IgD-negative memory B cell (primary cell): ENCODE data around the gene ASTN2. TPM values are rescaled to one million over a fixed set of nuclear protein-coding genes. Genes with fewer than 3 reads are reported as not detected.
"Not testable (repeated sequence)": the region's sequence is repeated elsewhere in the genome, so short reads cannot be mapped to it uniquely, and the experiment has no call there.

ENCODE experiments used
- H3K27ac Mint-ChIP-seq, 3 donors: one replicate each; pipeline ENCODE4 v1.8.0; 2020 to 2022; ENCODE audit warnings: mild to moderate bottlenecking in 3 of 3, mixed read lengths in 3 of 3, moderate library complexity in 1 of 3
- H3K27me3 Mint-ChIP-seq: one replicate; pipeline ENCODE4 v1.8.0; 2021; ENCODE audit warnings: mixed read lengths
- H3K36me3 Mint-ChIP-seq: one replicate; pipeline ENCODE4 v1.8.0; 2020; ENCODE audit warnings: mild to moderate bottlenecking, mixed read lengths
- H3K4me1 Mint-ChIP-seq, 3 donors: one replicate each; pipeline ENCODE4 v1.8.0; 2020 to 2022; ENCODE audit warnings: mixed read lengths in 3 of 3, mild to moderate bottlenecking in 1 of 3
- H3K4me3 Mint-ChIP-seq, 4 donors: one replicate each; pipeline ENCODE4 v1.8.0; 2020 to 2022; ENCODE audit warnings: mild to moderate bottlenecking in 4 of 4, mixed read lengths in 4 of 4, moderate library complexity in 3 of 4
- H3K9me3 Mint-ChIP-seq, 3 donors: one replicate each; pipeline ENCODE4 v1.8.0; 2020 to 2021; ENCODE audit warnings: mixed read lengths in 3 of 3, mild to moderate bottlenecking in 1 of 3
- polyA plus RNA-seq: library from polyadenylated mRNA; unstranded; fragments of 300-500 nt; fragmentation: Illumina TruSeq; gene quantifications from one replicate; pipeline ENCODE4 v1.2.3, GENCODE V29; 2021

Gene ASTN2
- polyA plus RNA-seq, 1 donor from 2014 or later: 2.7 TPM

DNA sequence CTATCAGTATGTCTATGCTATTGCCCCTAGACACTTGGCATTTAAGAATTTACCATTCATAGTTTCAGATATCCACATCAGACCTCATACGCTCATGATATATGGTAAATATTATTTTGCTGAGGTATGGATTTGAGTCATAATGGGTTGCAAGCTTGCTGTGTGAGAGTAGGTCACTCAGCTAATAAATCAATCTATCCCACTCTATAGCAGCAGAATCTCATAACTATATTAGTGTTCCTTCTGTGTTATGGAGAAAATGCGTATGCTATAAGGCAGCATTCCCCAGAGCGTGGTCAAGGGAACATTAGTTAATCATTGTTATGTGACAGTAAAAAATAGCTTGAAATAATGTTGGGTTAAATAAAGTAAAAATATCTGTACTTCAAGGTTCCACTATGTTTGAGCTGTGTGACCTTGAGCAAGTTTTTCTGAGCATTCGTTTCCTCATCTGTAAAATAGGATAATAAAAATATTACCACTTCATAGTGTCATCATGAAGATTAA lies 720.0 kb downstream of the ASTN2 start:
- Mint-ChIP-seq H3K27ac (no peak overlapping the region), H3K27me3 (no peaks in the 10 kb centered on the region), H3K9me3 (no peaks in the 10 kb centered on the region), H3K36me3 (peaks cover 5% of the 10 kb centered on the region), H3K4me1 (peaks cover 15 to 35% (median 35%) of the 10 kb centered on the region in 3 donors), H3K4me3 (no peak overlapping the region)

- Mint-ChIP-seq H3K4me1 (peaks cover 23 to 51% (median 50%) of the 10 kb centered on the region in 3 donors), H3K4me3 (no peak overlapping the region), H3K36me3 (no peaks in the 10 kb centered on the region), H3K27ac (peak overlapping the region in 1 of 3 donors; percentile 16), H3K9me3 (no peaks in the 10 kb centered on the region), H3K27me3 (no peaks in the 10 kb centered on the region)
These were observed 721.6 kb downstream of the ASTN2 start for GRCh38 chr9:116693233-116693731.

- no peak overlapping the region for H3K27ac Mint-ChIP-seq
- H3K27me3 Mint-ChIP-seq: no peaks in the 10 kb centered on the region
- H3K4me3 Mint-ChIP-seq: peak overlapping the region in 1 of 4 donors; percentile 19
- no peaks in the 10 kb centered on the region for H3K9me3 Mint-ChIP-seq
- peaks cover 29 to 58% (median 57%) of the 10 kb centered on the region in 3 donors for H3K4me1 Mint-ChIP-seq
- H3K36me3 Mint-ChIP-seq: no peaks in the 10 kb centered on the region
These were observed 722.2 kb downstream of the ASTN2 start for GRCh38 chr9:116692616-116693015.

DNA sequence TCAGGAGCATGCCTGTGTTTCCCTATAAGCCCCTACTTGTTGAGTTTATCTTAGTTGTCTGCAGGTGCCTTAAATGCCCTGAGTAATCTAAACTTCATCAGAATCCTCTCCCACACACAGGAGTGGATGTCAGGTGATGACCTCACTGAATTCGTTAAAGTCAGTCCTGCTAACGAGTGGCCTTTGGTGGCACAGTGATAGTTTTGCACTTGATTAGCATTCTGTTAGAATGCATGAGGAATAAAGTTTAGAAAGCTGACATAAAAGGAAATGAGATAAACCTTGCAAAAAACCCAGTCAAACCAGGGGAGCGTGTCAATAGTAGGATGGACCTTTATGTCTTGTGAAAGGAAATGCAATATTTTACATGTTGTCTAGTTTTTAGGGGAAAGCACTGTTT lies 723.2 kb downstream of the ASTN2 start:
- H3K4me3 Mint-ChIP-seq: no peak overlapping the region
- H3K27me3 Mint-ChIP-seq: no peaks in the 10 kb centered on the region
- H3K9me3 Mint-ChIP-seq: no peaks in the 10 kb centered on the region
- H3K4me1 Mint-ChIP-seq: peaks cover 32 to 61% (median 58%) of the 10 kb centered on the region in 3 donors
- no peaks in the 10 kb centered on the region for H3K36me3 Mint-ChIP-seq
- no peak overlapping the region for H3K27ac Mint-ChIP-seq

- H3K36me3 Mint-ChIP-seq, H3K27me3 Mint-ChIP-seq, H3K27ac Mint-ChIP-seq, H3K9me3 Mint-ChIP-seq: not testable (repeated sequence)
- H3K4me1 Mint-ChIP-seq: peaks cover 38 to 68% (median 58%) of the 10 kb centered on the region in 3 donors
- H3K4me3 Mint-ChIP-seq: peak overlapping the region in 1 of 4 donors; percentile 21
These were observed 724.1 kb downstream of the ASTN2 start for GRCh38 chr9:116690805-116691204.

- H3K36me3 Mint-ChIP-seq: no peaks in the 10 kb centered on the region
- peak overlapping the region in 2 of 4 donors; percentile 56 to 83 for H3K4me3 Mint-ChIP-seq
- peaks cover 40 to 64% (median 52%) of the 10 kb centered on the region in 3 donors for H3K4me1 Mint-ChIP-seq
- H3K9me3 Mint-ChIP-seq: no peaks in the 10 kb centered on the region
- H3K27ac Mint-ChIP-seq: peak overlapping the region in 1 of 3 donors; percentile 88
- no peaks in the 10 kb centered on the region for H3K27me3 Mint-ChIP-seq
These were observed 725.3 kb downstream of the ASTN2 start for GRCh38 chr9:116689486-116690032.

GRCh38 chr9:116688806-116689485 lies 725.9 kb downstream of the ASTN2 start:
- peak overlapping the region in 3 of 4 donors; percentile 56 to 97 (median 83) for H3K4me3 Mint-ChIP-seq
- peak overlapping the region in 2 of 3 donors; percentile 20 to 88 for H3K27ac Mint-ChIP-seq
- no peaks in the 10 kb centered on the region for H3K36me3 Mint-ChIP-seq
- H3K27me3 Mint-ChIP-seq: no peaks in the 10 kb centered on the region
- H3K4me1 Mint-ChIP-seq: peaks cover 40 to 61% (median 52%) of the 10 kb centered on the region in 3 donors
- H3K9me3 Mint-ChIP-seq: no peaks in the 10 kb centered on the region

GRCh38 chr9:116687754-116688135 lies 727.1 kb downstream of the ASTN2 start:
- no peaks in the 10 kb centered on the region for H3K27me3 Mint-ChIP-seq
- peak overlapping the region; percentile 83 to 99 (median 95) for H3K4me3 Mint-ChIP-seq
- no peaks in the 10 kb centered on the region for H3K9me3 Mint-ChIP-seq
- H3K36me3 Mint-ChIP-seq: no peaks in the 10 kb centered on the region
- H3K4me1 Mint-ChIP-seq: peaks cover 38 to 55% (median 51%) of the 10 kb centered on the region in 3 donors
- H3K27ac Mint-ChIP-seq: peak overlapping the region in 1 of 3 donors; percentile 88

GRCh38 chr9:116687074-116687753 lies 727.6 kb downstream of the ASTN2 start, which contains the start of gene TRIM32:
Gene TRIM32, plus strand, starts transcription at chr9:116687305. Its CDS starts 10,438 bp downstream, at chr9:116697743.
- Mint-ChIP-seq H3K27me3 (no peaks in the 10 kb centered on the region), H3K9me3 (no peaks in the 10 kb centered on the region), H3K36me3 (no peaks in the 10 kb centered on the region), H3K4me3 (peak within 1 kb of the TSS; percentile 83 to 99 (median 95)), H3K27ac (peak within 1 kb of the TSS; percentile 66 to 89 (median 88)), H3K4me1 (peaks cover 36 to 50% (median 45%) of the 10 kb centered on the region in 3 donors)

DNA sequence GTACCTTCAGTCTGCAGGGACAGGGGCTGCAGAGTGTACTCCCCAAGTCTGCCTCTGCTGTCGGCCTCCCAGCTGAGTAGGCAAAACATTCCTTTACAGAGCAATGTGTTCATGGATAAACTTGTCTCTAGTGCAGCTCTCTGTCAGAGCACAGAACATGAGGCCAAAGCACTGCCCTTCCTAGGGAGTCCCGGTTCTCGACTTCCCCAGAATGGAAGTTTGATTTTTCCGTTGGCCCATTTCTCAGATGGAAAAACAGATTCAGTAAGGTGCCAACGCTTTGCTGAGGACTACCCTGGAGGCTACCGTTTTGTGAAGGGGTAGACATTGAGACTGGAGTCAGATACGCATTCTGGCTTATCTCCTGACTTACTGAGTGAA lies 728.2 kb downstream of the ASTN2 start:
- peaks cover 32 to 45% (median 41%) of the 10 kb centered on the region in 3 donors for H3K4me1 Mint-ChIP-seq
- H3K9me3 Mint-ChIP-seq: peaks cover 0 to 1% (median 0%) of the 10 kb centered on the region in 3 donors
- H3K27me3 Mint-ChIP-seq: no peaks in the 10 kb centered on the region
- no peaks in the 10 kb centered on the region for H3K36me3 Mint-ChIP-seq
- peak overlapping the region; percentile 33 to 89 (median 88) for H3K27ac Mint-ChIP-seq
- peak overlapping the region; percentile 83 to 99 (median 95) for H3K4me3 Mint-ChIP-seq

DNA sequence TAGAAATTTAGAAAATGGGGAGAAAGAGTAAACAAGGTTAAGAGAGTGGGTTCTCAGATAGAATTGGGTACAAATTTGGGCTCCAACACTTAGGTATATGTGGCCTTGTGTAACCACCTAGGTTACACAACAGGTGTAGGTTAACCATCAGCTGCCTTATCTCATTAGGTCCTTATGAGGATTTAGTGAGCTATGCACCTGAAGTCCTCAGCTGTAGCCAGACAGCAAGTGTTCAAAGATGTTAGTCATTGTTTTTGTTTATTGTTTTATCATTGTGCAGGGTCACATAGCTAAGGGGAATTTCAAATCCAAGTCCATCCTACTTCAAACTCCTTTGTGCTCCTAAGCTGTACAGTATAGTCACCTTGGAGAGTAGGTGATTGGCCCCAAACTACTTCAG lies 728.7 kb downstream of the ASTN2 start:
- Mint-ChIP-seq H3K9me3 (peaks cover 0 to 1% (median 0%) of the 10 kb centered on the region in 3 donors), H3K4me3 (peak overlapping the region; percentile 83 to 99 (median 95)), H3K27me3 (no peaks in the 10 kb centered on the region), H3K36me3 (no peaks in the 10 kb centered on the region), H3K4me1 (peaks cover 30 to 41% (median 35%) of the 10 kb centered on the region in 3 donors), H3K27ac (peak overlapping the region in 1 of 3 donors; percentile 66)

DNA sequence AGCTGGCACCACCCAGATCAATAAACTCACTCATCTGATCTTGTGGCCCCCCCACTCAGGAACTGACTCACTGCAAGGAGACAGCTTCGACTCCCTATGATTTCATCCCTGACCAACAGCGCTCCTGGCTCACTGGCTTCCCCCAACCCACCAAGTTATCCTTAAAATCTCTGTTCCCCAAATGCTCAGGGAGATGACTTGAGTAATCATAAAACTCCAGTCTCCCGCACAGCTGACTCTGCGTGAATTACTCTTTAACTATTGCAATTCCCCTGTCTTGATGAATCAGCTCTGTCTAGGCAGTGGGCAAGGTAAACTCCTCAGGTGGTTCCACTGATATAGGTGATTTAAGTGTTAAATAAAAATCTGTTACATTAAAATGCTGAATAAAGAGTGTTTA lies 729.7 kb downstream of the ASTN2 start:
- H3K27ac Mint-ChIP-seq: no peak overlapping the region
- peak overlapping the region in 1 of 4 donors; percentile 83 for H3K4me3 Mint-ChIP-seq
- no peaks in the 10 kb centered on the region for H3K27me3 Mint-ChIP-seq

GRCh38 chr9:116683535-116683934 lies 731.3 kb downstream of the ASTN2 start:
- H3K9me3 Mint-ChIP-seq: peaks cover 0 to 1% (median 0%) of the 10 kb centered on the region in 3 donors
- H3K27me3 Mint-ChIP-seq: no peaks in the 10 kb centered on the region
- no peak overlapping the region for H3K4me3 Mint-ChIP-seq
- no peak overlapping the region for H3K27ac Mint-ChIP-seq
- peaks cover 19 to 21% (median 21%) of the 10 kb centered on the region in 3 donors for H3K4me1 Mint-ChIP-seq
- no peaks in the 10 kb centered on the region for H3K36me3 Mint-ChIP-seq

More for the DNA sequence above, 729.7 kb downstream of the ASTN2 start:
- H3K4me1 Mint-ChIP-seq: peaks cover 25 to 34% (median 33%) of the 10 kb centered on the region in 3 donors
- no peaks in the 10 kb centered on the region for H3K36me3 Mint-ChIP-seq
- peaks cover 0 to 1% (median 0%) of the 10 kb centered on the region in 3 donors for H3K9me3 Mint-ChIP-seq

GRCh38 chr9:116674210-116674980 lies 740.5 kb downstream of the ASTN2 start:
- no peaks in the 10 kb centered on the region for H3K4me1 Mint-ChIP-seq
- H3K4me3 Mint-ChIP-seq: peak overlapping the region in 1 of 4 donors; percentile 71
- peaks cover 5 to 17% (median 16%) of the 10 kb centered on the region in 3 donors for H3K9me3 Mint-ChIP-seq
- peaks cover 2% of the 10 kb centered on the region for H3K36me3 Mint-ChIP-seq
- no peaks in the 10 kb centered on the region for H3K27me3 Mint-ChIP-seq
- no peak overlapping the region for H3K27ac Mint-ChIP-seq
